Epithelial cell of esophagus (primary cell): ENCODE measurements around the gene HIGD2A.

Experiments used
- DNase-seq: peaks from one replicate; pipeline ENCODE4 v3.0.0; 2010; ENCODE audit warnings: low read depth
- H3K4me3 ChIP-seq: 2 replicates; pipeline ENCODE4 v1.5.1; 2011; ENCODE audit warnings: mild to moderate bottlenecking, low read length, control low read depth
- TF ChIP-seq, protein P1 (sequence below): IDR thresholded peaks from 2 replicates; pipeline ENCODE4 v1.5.1; 2011; ENCODE audit warnings: low read depth, mild to moderate bottlenecking, low read length, control low read depth, inconsistent platforms; ENCODE audit not compliant: insufficient read depth; ENCODE audit errors: missing control alignments

Gene HIGD2A

DNA sequence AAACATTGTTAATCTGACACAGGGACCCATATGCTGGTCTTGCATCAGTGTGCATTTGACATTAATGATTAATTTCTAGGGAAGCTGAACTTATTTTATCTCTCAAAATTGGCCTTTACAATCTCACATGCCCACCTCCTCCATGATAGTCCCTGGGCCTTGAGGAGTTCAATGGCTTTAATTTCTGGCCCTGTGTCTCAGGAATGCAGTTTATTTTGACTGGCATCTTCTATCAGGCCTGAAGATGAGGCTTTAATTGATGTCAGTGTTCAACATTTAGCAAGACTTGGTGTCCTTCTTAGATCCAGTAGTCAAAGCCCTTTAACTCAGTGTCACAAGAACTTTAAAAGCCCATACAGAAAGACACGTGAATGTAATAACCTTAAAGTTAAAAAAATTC lies 38.3 kb downstream of the HIGD2A start:
- TF ChIP-seq, protein P1, sequence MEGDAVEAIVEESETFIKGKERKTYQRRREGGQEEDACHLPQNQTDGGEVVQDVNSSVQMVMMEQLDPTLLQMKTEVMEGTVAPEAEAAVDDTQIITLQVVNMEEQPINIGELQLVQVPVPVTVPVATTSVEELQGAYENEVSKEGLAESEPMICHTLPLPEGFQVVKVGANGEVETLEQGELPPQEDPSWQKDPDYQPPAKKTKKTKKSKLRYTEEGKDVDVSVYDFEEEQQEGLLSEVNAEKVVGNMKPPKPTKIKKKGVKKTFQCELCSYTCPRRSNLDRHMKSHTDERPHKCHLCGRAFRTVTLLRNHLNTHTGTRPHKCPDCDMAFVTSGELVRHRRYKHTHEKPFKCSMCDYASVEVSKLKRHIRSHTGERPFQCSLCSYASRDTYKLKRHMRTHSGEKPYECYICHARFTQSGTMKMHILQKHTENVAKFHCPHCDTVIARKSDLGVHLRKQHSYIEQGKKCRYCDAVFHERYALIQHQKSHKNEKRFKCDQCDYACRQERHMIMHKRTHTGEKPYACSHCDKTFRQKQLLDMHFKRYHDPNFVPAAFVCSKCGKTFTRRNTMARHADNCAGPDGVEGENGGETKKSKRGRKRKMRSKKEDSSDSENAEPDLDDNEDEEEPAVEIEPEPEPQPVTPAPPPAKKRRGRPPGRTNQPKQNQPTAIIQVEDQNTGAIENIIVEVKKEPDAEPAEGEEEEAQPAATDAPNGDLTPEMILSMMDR = no peak
- H3K4me3 ChIP-seq = no peak overlapping the region
- DNase-seq = no peak

DNA sequence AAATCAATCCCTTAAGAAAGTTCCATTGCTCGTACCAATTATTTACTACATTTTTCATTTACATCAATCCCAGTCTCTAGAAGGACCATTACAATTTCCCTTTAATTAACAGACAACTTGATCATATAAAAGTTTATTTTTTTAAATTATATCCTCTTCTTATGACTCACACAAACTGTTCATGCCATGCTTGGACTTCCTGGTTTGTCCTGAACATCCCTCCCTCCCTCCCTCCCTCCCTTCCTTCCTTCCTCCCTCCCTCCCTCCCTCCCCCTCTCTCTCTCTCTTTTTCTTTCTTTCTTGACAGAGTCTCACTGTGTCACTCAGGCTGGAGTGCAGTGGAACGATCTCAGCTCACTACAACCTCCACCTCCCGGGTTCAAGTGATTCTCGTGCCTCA lies 39.4 kb downstream of the HIGD2A start:
- TF ChIP-seq, protein P1 = no peak
- DNase-seq = peak; percentile 52
- H3K4me3 ChIP-seq = no peak overlapping the region

DNA sequence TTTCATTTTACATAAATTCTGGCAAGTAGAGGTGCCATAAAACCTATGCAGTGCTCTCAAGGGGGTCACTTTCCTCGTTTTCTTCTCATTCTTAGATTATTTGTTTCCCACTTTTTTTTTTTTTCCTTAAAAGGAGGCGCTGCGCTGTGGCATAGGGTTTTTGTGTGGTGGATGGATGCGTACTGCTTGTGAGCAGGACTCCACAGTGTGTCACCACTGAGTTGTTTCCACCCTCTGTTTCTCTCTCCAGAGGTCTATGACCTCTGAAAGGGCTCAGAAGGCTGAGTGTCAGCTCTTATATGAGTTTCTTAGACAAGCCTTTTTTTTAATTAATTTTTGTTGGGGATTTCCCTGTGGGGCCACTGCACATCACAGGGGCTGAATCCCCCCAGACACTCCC lies 41.4 kb downstream of the HIGD2A start:
- H3K4me3 ChIP-seq = no peak overlapping the region
- DNase-seq = no peak
- TF ChIP-seq, protein P1 = no peak

DNA sequence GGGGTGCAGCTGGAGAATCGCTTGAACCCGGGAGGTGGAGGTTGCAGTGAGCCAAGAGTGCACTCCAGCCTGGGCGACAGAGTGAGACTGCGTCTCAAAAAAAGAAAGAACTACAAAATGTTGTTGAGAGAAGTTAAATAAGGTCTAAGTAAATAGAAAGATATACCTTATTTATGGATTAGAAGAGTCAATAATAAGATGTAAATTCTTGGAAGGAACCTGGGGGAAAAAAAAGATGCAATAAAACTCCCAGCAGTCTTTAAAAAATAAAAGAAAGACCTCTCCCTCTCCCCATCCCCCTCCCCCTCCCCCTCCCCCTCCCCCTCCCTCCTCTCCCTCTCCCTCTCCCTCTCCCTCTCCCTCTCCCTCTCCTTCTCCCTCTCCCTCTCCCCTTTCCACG lies 44.2 kb downstream of the HIGD2A start:
- no peak for DNase-seq
- no peak overlapping the region for H3K4me3 ChIP-seq
- TF ChIP-seq, protein P1 = no peak

DNA sequence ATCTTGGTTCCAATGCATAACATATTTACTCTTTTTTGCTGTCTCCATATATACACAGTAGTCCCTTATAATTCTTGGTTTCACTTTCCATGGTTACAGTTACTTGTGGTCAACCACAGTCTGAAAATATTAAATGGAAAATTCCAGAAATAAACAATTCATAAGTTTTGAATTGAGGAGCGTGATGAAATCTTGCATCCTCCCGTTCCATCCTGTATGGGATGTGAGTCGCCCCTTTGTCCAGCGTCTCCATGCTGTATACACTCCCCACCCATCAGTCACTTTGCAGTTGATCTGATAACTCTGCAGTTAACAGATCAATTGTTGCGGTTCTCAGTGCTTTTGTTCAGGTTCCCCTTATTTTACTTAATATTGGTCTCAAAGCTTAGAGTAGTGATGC lies 48.1 kb downstream of the HIGD2A start:
- no peak for DNase-seq
- TF ChIP-seq, protein P1 = no peak
- no peak overlapping the region for H3K4me3 ChIP-seq

DNA sequence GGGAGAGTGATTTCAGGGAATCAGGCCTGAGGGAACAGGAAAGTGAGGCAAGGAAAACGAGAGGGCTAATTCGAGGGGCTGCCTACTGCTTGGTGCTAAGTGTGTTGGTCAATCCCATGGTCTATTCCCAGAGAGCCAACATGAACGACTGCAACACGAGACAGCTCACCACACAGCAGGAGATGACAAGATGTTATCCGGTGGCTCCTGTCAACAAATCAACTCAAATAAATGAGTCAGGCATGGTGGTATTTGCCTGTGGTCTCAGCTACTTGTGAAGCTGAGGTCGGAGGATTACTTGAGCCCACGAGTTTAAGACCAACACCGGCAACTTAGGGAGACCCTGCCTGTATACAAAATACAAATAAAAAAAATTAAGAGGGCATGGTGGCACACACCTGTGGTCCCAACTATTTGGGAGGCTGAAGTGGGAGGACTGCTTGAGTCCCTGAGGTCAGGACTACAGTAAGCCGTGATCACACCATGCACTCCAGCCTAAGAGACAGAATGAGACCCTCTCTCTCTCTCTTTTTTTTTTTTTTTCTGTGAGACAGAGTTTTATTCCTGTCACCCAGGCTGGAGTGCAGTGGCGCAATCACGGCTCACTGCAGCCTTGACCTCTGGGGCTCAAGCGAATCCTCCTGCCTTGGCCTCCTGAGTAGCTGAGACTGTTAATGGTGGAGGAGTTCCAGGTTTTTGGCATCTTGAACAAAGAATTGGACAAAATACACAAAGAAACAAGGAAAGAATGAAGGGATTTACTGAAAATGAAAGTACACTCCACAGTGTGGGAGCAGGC lies 50.6 kb downstream of the HIGD2A start:
- peak; percentile 75 for DNase-seq
- TF ChIP-seq, protein P1 = no peak
- no peak overlapping the region for H3K4me3 ChIP-seq
